PC-9 (cell line): Measurements from ENCODE around the gene FFAR3.

Experiments
- EZH2 ChIP-seq: fragments of 200-600 bp; sonication (generic); IDR thresholded peaks from 2 replicates; pipeline ENCODE4 v1.8.0; 2017; ENCODE audit warnings: antibody characterized with exemption, low read depth
- TF ChIP-seq, protein P1 (sequence below): fragments of 200-600 bp; sonication (generic); conservative IDR thresholded peaks from 2 replicates; pipeline ENCODE4 v1.6.1; 2017; ENCODE audit warnings: mixed run types, antibody characterized with exemption, mild to moderate bottlenecking, moderate library complexity

DNA sequence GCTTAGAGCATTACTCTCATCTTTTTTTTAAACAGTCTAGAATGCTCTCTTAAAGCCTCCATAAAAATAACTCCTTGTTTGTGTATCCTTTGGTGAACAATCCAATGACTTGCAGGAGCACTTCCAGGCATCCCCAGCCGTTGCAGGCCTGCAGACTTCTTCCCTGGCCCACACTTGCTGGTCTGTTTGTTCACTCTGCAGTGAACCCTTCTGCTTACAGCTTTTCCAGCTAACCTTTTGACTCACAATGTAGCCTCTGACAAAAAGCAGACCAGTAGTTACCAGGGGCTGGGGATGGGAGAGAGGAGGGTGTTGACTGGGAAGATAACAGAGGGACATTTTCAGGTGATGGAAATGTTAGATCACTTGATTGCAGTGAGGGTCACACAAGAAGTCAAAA is 21.7 kb downstream of the FFAR3 start:
- TF ChIP-seq, protein P1, sequence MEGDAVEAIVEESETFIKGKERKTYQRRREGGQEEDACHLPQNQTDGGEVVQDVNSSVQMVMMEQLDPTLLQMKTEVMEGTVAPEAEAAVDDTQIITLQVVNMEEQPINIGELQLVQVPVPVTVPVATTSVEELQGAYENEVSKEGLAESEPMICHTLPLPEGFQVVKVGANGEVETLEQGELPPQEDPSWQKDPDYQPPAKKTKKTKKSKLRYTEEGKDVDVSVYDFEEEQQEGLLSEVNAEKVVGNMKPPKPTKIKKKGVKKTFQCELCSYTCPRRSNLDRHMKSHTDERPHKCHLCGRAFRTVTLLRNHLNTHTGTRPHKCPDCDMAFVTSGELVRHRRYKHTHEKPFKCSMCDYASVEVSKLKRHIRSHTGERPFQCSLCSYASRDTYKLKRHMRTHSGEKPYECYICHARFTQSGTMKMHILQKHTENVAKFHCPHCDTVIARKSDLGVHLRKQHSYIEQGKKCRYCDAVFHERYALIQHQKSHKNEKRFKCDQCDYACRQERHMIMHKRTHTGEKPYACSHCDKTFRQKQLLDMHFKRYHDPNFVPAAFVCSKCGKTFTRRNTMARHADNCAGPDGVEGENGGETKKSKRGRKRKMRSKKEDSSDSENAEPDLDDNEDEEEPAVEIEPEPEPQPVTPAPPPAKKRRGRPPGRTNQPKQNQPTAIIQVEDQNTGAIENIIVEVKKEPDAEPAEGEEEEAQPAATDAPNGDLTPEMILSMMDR: no peak
- no peak for TF ChIP-seq EZH2
